Peyer's patch (tissue), 4 donors: ENCODE measurements around the gene SEH1L.

Experiments
- CTCF ChIP-seq, 6 experiments: fragments of 450-650 bp in 4 of 6; fragments of 200-600 bp in 2 of 6; sonication (generic) in 1 of 6; IDR thresholded peaks; one replicate each; pipeline ENCODE4 v1.5.1; 2017 to 2019; ENCODE audit warnings: antibody characterized with exemption in 6 of 6, mild to moderate bottlenecking in 3 of 6, moderate library complexity in 1 of 6
- POLR2A ChIP-seq, 2 donors: fragments of 450-650 bp; IDR thresholded peaks; one replicate each; pipeline ENCODE4 v1.5.1; 2017; ENCODE audit warnings: antibody characterized with exemption in 2 of 2, mild to moderate bottlenecking in 2 of 2, moderate library complexity in 2 of 2

GRCh38 chr18:12990967-12991820 is 43.4 kb downstream of the SEH1L start, which contains the start of gene CEP192:
- TF ChIP-seq CTCF (IDR thresholded peaks at IDR 0.05) (peak in 1 of 6 experiments; percentile 20), POLR2A (IDR thresholded peaks at IDR 0.05) (peak; percentile 76 to 87)
